HG03095 (cell line): ENCODE measurements around the gene CCDC112.
"Not testable (repeated sequence)": the region's sequence is repeated elsewhere in the genome, so short reads cannot be mapped to it uniquely, and the experiment has no call there.

Experiments used
- ATAC-seq: cut with Tn5 transposase; IDR thresholded peaks from one replicate; pipeline ENCODE4 v1.9.1; 2021; ENCODE audit warnings: moderate library complexity; ENCODE audit not compliant: unreplicated experiment

The CCDC112 gene

DNA sequence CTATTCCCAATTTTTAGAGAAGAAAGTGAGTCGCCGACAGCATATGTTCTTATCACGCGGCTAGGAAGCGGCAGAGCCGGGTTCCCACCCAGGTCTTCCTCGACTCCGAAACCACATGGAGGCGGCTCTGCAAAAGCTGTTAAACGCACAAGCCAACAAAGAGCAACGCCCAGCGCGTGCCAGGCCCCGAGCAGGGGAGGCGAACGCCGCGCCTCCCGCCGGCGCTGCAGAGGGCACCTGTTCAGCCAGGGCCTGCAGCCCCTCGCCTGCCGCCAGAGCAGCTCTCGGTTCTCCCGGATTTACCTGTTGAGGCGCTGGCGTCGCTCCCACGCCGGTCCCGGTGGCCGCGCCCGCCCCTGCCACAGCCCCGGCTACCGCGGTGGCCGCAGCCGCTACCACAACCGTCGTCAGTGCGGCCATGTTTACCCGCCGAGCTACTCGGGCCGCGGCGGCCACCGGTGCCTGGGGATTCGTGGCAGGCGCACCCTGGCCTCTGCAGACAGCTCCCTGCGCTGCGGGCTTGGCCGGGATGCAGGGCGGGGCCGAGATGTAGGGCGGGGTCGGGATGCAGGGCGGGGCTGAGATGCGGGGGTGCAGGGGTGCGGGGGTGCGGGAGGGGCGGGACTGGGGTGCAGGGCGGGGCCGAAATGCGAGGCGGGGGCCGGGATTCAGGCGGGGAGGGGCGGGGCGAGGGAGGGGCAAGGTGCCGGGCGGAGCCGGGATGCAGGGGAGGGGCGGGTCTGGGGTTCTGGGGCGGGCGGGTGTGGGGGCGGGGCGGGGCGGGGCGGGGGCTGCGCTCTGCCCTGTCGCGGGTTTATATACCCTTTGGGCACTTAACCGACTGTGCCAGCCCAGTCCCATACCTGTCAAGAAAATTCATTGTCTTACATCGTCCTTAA is at the start of gene CCDC112:
TSS of gene CCDC112 (minus strand) at position 531 of the 899 bp plus-strand sequence. CDS start at position 420, 111 bp downstream.
- ATAC-seq = peak; percentile 79

GRCh38 chr5:115345344-115345743 is 48.9 kb upstream of the CCDC112 start:
- ATAC-seq = no peak

DNA sequence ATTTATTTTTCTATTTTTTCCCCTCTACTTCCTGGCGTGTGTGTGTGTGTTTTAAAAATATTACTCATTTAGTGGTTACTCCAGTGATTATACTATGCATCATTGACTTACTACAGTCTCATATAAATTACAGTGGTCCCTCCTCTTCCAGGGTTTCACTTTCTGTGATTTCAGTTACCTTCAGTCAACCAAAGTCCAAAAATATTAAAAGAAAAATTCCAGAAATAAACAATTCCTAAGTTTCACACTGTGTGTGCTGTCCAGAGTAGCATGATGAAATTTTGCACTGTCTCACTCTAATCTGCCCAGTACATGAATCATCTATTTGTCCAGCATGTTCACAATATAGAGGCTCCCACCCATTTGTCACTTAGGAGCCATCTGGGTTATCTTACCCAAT is 47.4 kb upstream of the CCDC112 start:
- no peak for ATAC-seq

- ATAC-seq = no peak
Observed at GRCh38 chr5:115342590-115343377, 46.3 kb upstream of the CCDC112 start.

DNA sequence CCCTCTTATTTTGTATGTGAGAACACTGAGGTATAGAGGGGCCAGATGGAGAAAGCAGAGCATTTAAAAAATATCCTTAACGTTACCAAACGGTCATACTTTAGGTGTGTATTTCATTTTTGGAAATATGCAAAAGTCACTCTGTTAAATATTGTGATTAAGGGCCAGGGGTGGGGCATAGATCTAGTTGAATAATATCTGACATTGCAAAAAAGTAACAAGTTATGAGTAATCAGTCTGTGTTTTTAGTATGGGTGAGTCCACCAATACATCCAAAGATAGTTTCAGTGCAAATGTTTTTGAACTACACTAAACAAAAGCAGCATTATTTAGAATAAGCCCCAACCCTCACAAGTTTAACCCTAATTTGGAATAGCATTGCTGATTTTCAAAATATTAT is 45.3 kb upstream of the CCDC112 start:
- no peak for ATAC-seq

DNA sequence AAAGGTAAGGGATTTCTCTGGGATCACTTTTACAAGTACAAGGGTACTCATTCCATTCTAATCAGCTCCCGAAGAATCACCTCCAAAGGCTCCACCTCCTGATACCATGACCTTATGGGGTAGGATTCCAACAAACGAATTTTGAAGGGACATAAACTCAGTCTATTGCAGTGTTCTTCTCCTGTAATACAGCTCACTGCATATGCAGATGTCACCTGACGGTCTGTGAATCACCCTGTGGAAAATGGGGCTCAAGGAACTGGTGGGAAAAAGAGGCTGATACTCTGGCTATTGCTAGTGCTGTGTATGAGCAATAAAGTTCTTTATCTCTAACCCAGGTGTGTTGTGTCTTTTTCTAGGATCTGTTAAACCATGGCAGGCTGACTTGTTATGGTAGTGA is 42.4 kb upstream of the CCDC112 start:
- no peak for ATAC-seq

DNA sequence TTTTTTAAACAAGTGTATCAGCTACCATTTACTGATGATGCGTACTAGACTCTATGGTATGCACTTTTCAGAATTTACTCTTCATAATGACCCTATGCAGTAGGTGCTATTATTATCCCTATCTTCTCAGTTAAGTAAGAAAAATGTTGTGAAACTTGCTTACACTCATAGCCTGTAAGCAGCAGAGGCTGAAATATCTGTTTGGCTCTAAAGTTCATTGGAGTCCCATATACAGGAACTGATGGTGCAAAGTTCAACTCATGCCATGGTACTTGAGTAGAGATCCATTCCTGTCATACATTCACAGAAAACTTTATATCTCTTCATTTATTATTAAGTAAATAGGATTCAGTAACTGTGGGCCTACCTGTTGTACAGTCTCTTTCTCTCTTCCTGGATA is 41.4 kb upstream of the CCDC112 start:
- ATAC-seq = no peak

DNA sequence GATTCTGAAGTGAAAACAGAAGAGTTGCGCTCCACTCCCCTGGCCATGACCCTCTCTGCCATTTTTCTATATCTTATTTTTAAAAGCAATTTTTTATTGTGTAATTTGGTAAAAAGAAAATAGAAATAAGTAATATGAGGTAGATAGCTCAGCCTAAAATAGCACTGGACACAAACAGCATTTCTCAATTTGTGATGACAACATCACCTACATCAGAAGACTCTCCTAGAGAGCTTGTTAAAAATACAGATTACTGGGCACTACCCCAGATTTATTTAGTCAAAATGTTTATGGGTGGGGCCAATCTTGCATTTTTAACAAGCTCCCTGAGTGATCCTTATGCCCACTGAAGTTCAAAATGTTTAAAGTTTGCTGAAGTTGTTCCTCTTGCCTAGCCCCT is 40.5 kb upstream of the CCDC112 start:
- no peak for ATAC-seq

DNA sequence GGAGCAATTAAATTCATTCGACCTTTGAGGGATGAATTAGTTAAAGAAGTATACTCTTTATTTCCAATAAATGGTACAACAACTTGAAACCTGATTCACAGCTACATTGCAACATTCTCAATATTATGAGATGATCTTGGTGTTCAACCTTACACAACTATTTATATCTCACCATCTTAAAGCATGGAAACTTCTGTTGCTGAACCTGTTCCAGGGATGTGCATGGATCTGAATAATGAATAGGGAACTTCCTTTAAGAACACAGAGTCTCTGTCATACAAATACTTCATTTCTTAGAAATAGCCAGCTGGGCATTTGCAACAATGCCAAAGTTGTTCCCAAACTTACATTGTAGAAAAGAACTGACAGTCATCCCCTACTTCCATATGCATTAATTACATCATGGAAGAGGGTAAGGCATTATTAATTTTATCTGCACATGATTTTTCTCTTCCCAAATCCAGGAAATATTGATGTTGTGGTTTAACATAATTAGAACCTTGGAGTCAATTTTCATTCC is 39.8 kb upstream of the CCDC112 start:
- no peak for ATAC-seq

DNA sequence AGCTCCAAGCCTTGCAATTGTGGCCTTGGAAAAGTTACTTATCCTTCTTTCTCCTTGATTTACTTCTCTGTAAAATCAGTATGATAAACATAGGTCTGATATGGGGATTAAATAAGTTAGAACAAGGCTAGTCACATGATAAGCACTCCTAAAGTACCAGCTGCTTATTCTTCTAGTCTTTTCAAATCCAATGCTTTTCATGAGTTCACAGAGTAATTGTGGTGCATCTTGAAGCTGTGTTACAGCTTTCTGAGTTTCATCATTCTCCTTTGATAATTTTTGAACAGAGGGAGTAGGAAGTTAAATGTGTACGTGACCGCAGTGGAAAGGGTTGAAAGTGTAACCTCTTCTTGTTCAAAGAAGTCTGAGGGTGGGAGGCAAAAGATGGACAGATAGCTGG is 38.8 kb upstream of the CCDC112 start:
- no peak for ATAC-seq

DNA sequence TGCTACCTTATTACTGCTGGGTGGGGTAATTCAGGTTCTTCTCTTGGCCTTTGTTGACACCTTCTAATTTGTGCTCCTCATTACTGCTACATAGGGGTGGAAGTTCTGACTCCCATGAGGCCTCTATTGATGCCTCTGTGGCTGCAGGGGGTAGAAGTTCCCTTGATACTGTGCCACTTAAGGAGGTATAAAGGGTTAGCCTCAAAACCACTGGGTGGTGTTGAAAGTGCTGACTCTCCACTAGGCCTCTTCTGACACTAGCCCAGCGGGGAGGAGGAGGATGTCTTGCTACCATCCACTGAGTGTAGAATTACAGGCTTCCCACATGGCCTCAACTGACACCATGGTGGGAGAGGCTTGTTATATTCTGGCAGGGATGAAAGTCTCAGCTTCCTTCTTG is 36.7 kb upstream of the CCDC112 start:
- no peak for ATAC-seq

GRCh38 chr5:115330830-115331229 is 34.4 kb upstream of the CCDC112 start:
- no peak for ATAC-seq

GRCh38 chr5:115329475-115329874 is 33.0 kb upstream of the CCDC112 start:
- ATAC-seq = no peak

- not testable (repeated sequence) for ATAC-seq
Observed at GRCh38 chr5:115328617-115329274, 32.3 kb upstream of the CCDC112 start.

- ATAC-seq = no peak
Observed at GRCh38 chr5:115325296-115325959, 29.0 kb upstream of the CCDC112 start.

GRCh38 chr5:115324021-115324420 is 27.6 kb upstream of the CCDC112 start:
- no peak for ATAC-seq

GRCh38 chr5:115322729-115323128 is 26.3 kb upstream of the CCDC112 start:
- no peak for ATAC-seq

- ATAC-seq = no peak
Observed at GRCh38 chr5:115321309-115321708, 24.9 kb upstream of the CCDC112 start.

GRCh38 chr5:115320515-115320914 is 24.1 kb upstream of the CCDC112 start:
- no peak for ATAC-seq

DNA sequence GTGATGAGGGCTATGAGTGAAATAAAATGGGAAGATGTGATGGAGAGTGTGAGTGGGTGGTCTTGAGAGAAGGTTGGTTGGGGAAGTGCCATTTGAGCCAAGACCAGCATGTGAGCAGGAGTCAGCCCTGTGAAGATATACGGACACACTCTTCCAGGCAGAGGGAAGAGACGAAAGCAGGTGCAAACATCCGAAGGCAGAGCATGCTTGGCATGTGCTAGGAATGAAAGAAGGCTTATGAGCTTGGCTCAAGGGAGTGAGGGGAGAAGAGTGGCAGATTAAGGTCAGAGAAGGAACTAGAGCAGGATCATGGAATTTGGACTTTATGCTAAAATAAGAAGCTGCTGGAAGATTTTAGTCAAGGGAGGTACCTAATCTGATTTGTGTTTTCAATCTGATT is 23.6 kb upstream of the CCDC112 start:
- ATAC-seq = no peak

- ATAC-seq = no peak
Observed at GRCh38 chr5:115319007-115319406, 22.6 kb upstream of the CCDC112 start.
